ENCODE results near the gene TNRC6A.

DNA sequence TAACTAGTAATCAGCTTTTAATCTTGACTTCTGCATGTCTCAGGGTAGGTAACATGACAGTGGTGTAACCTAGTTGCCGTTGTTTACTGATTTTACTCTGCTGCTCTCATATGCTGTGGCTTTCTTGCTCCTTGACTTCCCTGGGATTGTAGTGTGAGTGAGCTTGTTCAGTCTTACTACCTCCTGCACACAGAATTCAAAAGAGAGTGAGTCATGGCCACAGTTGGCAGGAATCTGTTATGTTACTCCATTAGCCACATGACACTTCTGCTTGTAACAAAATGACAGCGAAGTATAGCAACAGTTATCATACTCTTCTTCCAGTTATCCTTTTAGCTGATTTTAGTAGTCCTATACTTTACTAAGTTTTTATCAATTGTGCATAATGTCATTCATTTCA, 18.8 kb downstream of the TNRC6A start:
- TF ChIP-seq, protein P1, sequence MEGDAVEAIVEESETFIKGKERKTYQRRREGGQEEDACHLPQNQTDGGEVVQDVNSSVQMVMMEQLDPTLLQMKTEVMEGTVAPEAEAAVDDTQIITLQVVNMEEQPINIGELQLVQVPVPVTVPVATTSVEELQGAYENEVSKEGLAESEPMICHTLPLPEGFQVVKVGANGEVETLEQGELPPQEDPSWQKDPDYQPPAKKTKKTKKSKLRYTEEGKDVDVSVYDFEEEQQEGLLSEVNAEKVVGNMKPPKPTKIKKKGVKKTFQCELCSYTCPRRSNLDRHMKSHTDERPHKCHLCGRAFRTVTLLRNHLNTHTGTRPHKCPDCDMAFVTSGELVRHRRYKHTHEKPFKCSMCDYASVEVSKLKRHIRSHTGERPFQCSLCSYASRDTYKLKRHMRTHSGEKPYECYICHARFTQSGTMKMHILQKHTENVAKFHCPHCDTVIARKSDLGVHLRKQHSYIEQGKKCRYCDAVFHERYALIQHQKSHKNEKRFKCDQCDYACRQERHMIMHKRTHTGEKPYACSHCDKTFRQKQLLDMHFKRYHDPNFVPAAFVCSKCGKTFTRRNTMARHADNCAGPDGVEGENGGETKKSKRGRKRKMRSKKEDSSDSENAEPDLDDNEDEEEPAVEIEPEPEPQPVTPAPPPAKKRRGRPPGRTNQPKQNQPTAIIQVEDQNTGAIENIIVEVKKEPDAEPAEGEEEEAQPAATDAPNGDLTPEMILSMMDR (IDR thresholded peaks at IDR 0.05): no peak
- no peak for TF ChIP-seq EP300 (IDR thresholded peaks at IDR 0.05)

Data from upper lobe of left lung (tissue), 4 donors.